Fibroblast of lung (primary cell): ENCODE results near the gene ZNF609. TPM values are rescaled to one million over a fixed set of nuclear protein-coding genes. Genes with fewer than 3 reads are reported as not detected.

Source experiments
- DNase-seq, 2 donors: peaks; one replicate each; pipeline versions ENCODE4 v3.0.0 to v3.0.0-alpha.2; 2010; ENCODE audit warnings: low read depth in 2 of 2
- H2AFZ ChIP-seq: 2 replicates; pipeline ENCODE4 v1.5.1; 2012; ENCODE audit warnings: low read length, control low read depth, inconsistent platforms
- H3K27ac ChIP-seq: 2 replicates; pipeline ENCODE4 v1.5.1; 2011; ENCODE audit warnings: low read length, control low read depth; ENCODE audit not compliant: insufficient read depth
- H3K27me3 ChIP-seq: 2 replicates; pipeline ENCODE4 v1.5.1; 2011; ENCODE audit warnings: mild to moderate bottlenecking, low read length; ENCODE audit not compliant: control insufficient read depth, insufficient read depth
- H3K36me3 ChIP-seq: 2 replicates; pipeline ENCODE4 v1.5.1; 2011; ENCODE audit warnings: low read length; ENCODE audit not compliant: control insufficient read depth, insufficient read depth
- H3K4me1 ChIP-seq: 2 replicates; pipeline ENCODE4 v1.5.1; 2011; ENCODE audit warnings: low read length; ENCODE audit not compliant: control insufficient read depth, insufficient read depth; ENCODE audit errors: extremely low read depth
- H3K4me2 ChIP-seq: 2 replicates; pipeline ENCODE4 v1.5.1; 2011; ENCODE audit warnings: low read length, control low read depth; ENCODE audit not compliant: insufficient read depth; ENCODE audit errors: extremely low read depth
- H3K4me3 ChIP-seq, 4 experiments: fragments of 200-600 bp in 1 of 4; sonication (generic) in 1 of 4; replicated peaks in 1 of 4; 2 replicates each; pipeline ENCODE4 v1.5.1; 2011 to 2016; ENCODE audit warnings: low read length in 4 of 4, low read depth in 3 of 4, mild to moderate bottlenecking in 3 of 4, control low read depth in 2 of 4, inconsistent platforms in 1 of 4, mixed read lengths in 1 of 4; ENCODE audit not compliant: insufficient read depth in 1 of 4; ENCODE audit errors: control extremely low read depth in 1 of 4
- H3K79me2 ChIP-seq: 2 replicates; pipeline ENCODE4 v1.5.1; 2012; ENCODE audit warnings: mild to moderate bottlenecking, low read length, inconsistent platforms; ENCODE audit not compliant: control insufficient read depth, insufficient read depth
- H3K9ac ChIP-seq: 2 replicates; pipeline ENCODE4 v1.5.1; 2011; ENCODE audit warnings: mild to moderate bottlenecking, low read length, control low read depth; ENCODE audit not compliant: insufficient read depth
- H3K9me3 ChIP-seq: 2 replicates; pipeline ENCODE4 v1.5.1; 2012; ENCODE audit warnings: low read depth, low read length; ENCODE audit not compliant: control insufficient read depth, insufficient read depth
- H4K20me1 ChIP-seq: 2 replicates; pipeline ENCODE4 v1.5.1; 2011; ENCODE audit warnings: low read length; ENCODE audit not compliant: control insufficient read depth, insufficient read depth; ENCODE audit errors: extremely low read depth
- CTCF ChIP-seq, 2 donors: IDR thresholded peaks in 1 of 2; conservative IDR thresholded peaks in 1 of 2; 1 replicate in 1 of 2; 2 replicates in 1 of 2; pipeline ENCODE4 v1.5.1; 2011 to 2012; ENCODE audit warnings: low read length in 2 of 2, control low read depth in 1 of 2, inconsistent platforms in 1 of 2, low read depth in 1 of 2, mild to moderate bottlenecking in 1 of 2
- EZH2 ChIP-seq: IDR thresholded peaks from 2 replicates; pipeline ENCODE4 v1.5.1; 2012; ENCODE audit warnings: low read length, control low read depth, mild to moderate bottlenecking; ENCODE audit errors: missing control alignments
- polyA plus RNA-seq, 2 donors: library from polyadenylated mRNA; depleted of rRNA in 1 of 2; stranded (reverse) in 1 of 2; unstranded in 1 of 2; fragments of >200 nt; gene quantifications; 2 replicates each; pipeline ENCODE4 v1.2.1, GENCODE V29; 2011 to 2012; ENCODE audit warnings: missing spikeins in 1 of 2
- total RNA-seq: library from RNA; depleted of rRNA; stranded (reverse); fragments of >200 nt; gene quantifications from 2 replicates; pipeline ENCODE4 v1.2.1, GENCODE V29; 2014

Gene ZNF609
- total and polyA plus RNA-seq, 2 donors (not counting 1 experiment from before 2014, with no cell fraction given), result 10.8 to 14.7 TPM

- peaks cover 9% of the 10 kb centered on the region for H3K4me1 ChIP-seq
- TF ChIP-seq EZH2 (no peak), CTCF (conservative IDR thresholded peaks at IDR 0.05 in 1 of 2, IDR thresholded peaks at IDR 0.05 in 1 of 2; ENCODE audit: low read depth in 1 of 2, low read length in 2 of 2) (no peak)
- no peak overlapping the region for H3K4me3 ChIP-seq
- no peak overlapping the region for H3K4me2 ChIP-seq
- H4K20me1 ChIP-seq, result peaks cover under 1% of the 10 kb centered on the region
- no peaks in the 10 kb centered on the region for H3K27me3 ChIP-seq
- H3K9ac ChIP-seq, result no peak overlapping the region
- no peaks in the 10 kb centered on the region for H3K36me3 ChIP-seq
- H2AFZ ChIP-seq, result no peak overlapping the region
- H3K79me2 ChIP-seq, result peaks cover 27% of the 10 kb centered on the region
- DNase-seq, result no peak
- H3K9me3 ChIP-seq, result no peaks in the 10 kb centered on the region
- no peak overlapping the region for H3K27ac ChIP-seq
Measured at GRCh38 chr15:64705006-64705405, 244.6 kb downstream of the ZNF609 start.

- Histone ChIP-seq H4K20me1 (no peaks in the 10 kb centered on the region), H3K79me2 (peaks cover 17% of the 10 kb centered on the region), H3K9ac (no peak overlapping the region), H3K27me3 (no peaks in the 10 kb centered on the region), H3K4me3 (no peak overlapping the region), H3K4me2 (no peak overlapping the region), H2AFZ (no peak overlapping the region), H3K9me3 (no peaks in the 10 kb centered on the region), H3K36me3 (no peaks in the 10 kb centered on the region), H3K27ac (no peak overlapping the region), H3K4me1 (peaks cover 5% of the 10 kb centered on the region)
- TF ChIP-seq EZH2 (no peak), CTCF (conservative IDR thresholded peaks at IDR 0.05 in 1 of 2, IDR thresholded peaks at IDR 0.05 in 1 of 2; ENCODE audit: low read depth in 1 of 2, low read length in 2 of 2) (no peak)
- no peak for DNase-seq
Measured at GRCh38 chr15:64706011-64706911, 245.9 kb downstream of the ZNF609 start.

GRCh38 chr15:64710676-64711428 lies 250.5 kb downstream of the ZNF609 start:
- no peak overlapping the region for H3K27ac ChIP-seq
- H3K9ac ChIP-seq, result no peak overlapping the region
- no peaks in the 10 kb centered on the region for H3K9me3 ChIP-seq
- no peak overlapping the region for H3K4me2 ChIP-seq
- DNase-seq, result no peak
- H3K79me2 ChIP-seq, result no peaks in the 10 kb centered on the region
- no peaks in the 10 kb centered on the region for H3K36me3 ChIP-seq
- H3K4me1 ChIP-seq, result no peaks in the 10 kb centered on the region
- no peak overlapping the region for H3K4me3 ChIP-seq
- H3K27me3 ChIP-seq, result no peaks in the 10 kb centered on the region
- no peaks in the 10 kb centered on the region for H4K20me1 ChIP-seq
- H2AFZ ChIP-seq, result no peak overlapping the region
- TF ChIP-seq EZH2, result no peak
- no peak for TF ChIP-seq CTCF (conservative IDR thresholded peaks at IDR 0.05 in 1 of 2, IDR thresholded peaks at IDR 0.05 in 1 of 2; ENCODE audit: low read depth in 1 of 2, low read length in 2 of 2)
